SK-N-SH (cell line): Measurements from ENCODE around the gene SNTG2. TPM values are rescaled to one million over a fixed set of nuclear protein-coding genes. Genes with fewer than 3 reads are reported as not detected.

Experiments used
- CTCF ChIA-PET: fragments of 300-600, 350-600 bp; formaldehyde crosslinking; extraction: SDS; loops from one replicate; lab custom pipeline; 2021; lab: Yijun Ruan, JAX
- POLR2A ChIA-PET: fragments of 350-600 bp; sonication (Branson Sonifier 250); formaldehyde crosslinking; extraction: SDS; loops from one replicate; lab custom pipeline; 2020; ENCODE audit warnings: antibody characterized with exemption, inconsistent platforms; lab: Yijun Ruan, JAX
- DNase-seq: peaks from one replicate; pipeline ENCODE4 v3.0.0; 2012
- H2AFZ ChIP-seq: fragments of 200-600 bp; sonication (generic); 2 replicates; pipeline ENCODE4 v1.8.1; 2016; ENCODE audit warnings: antibody characterized with exemption, mild to moderate bottlenecking, low read depth
- H3F3A ChIP-seq: fragments of 200-600 bp; sonication (generic); replicated peaks from 2 replicates; pipeline ENCODE3; 2016; ENCODE audit warnings: antibody characterized with exemption, mild to moderate bottlenecking; ENCODE audit not compliant: insufficient read depth
- H3K27ac ChIP-seq, 2 experiments: fragments of 200-500 bp in 1 of 2; fragments of 200-600 bp in 1 of 2; sonication (Bioruptor generic) in 1 of 2; sonication (generic), shearing (Covaris generic) in 1 of 2; 2 replicates each; pipeline versions ENCODE4 v1.5.1 to v1.6.1; 2014 to 2016; ENCODE audit warnings: low read depth in 2 of 2, inconsistent platforms in 1 of 2, low read length in 1 of 2, mild to moderate bottlenecking in 1 of 2, mixed read lengths in 1 of 2
- H3K27me3 ChIP-seq: fragments of 200-600 bp; sonication (generic), shearing (Covaris generic); 2 replicates; pipeline ENCODE4 v1.6.1; 2016; ENCODE audit warnings: mixed run types; ENCODE audit not compliant: insufficient read depth
- H3K36me3 ChIP-seq, 2 experiments: fragments of 200-500 bp in 1 of 2; fragments of 200-600 bp in 1 of 2; sonication (Bioruptor generic) in 1 of 2; sonication (generic) in 1 of 2; replicated peaks in 1 of 2; 2 replicates each; pipeline versions ENCODE3 to v1.5.1; 2014 to 2016; ENCODE audit warnings: low read length in 1 of 2, mild to moderate bottlenecking in 1 of 2; ENCODE audit not compliant: insufficient read depth in 2 of 2, control insufficient read depth in 1 of 2
- H3K4me1 ChIP-seq, 2 experiments: fragments of 200-500 bp in 1 of 2; fragments of 200-600 bp in 1 of 2; sonication (Bioruptor generic) in 1 of 2; sonication (generic), shearing (Covaris generic) in 1 of 2; 2 replicates each; pipeline versions ENCODE4 v1.5.1 to v1.6.1; 2014 to 2016; ENCODE audit warnings: low read depth in 1 of 2, low read length in 1 of 2, mixed run types in 1 of 2; ENCODE audit not compliant: insufficient read depth in 2 of 2, control insufficient read depth in 1 of 2
- H3K4me2 ChIP-seq: fragments of 200-600 bp; sonication (generic), shearing (Covaris generic); 2 replicates; pipeline ENCODE4 v1.6.1; 2017; ENCODE audit warnings: mixed run types
- H3K4me3 ChIP-seq, 2 experiments: fragments of 200-500 bp in 1 of 2; fragments of 200-600 bp in 1 of 2; sonication (Bioruptor generic) in 1 of 2; sonication (generic), shearing (Covaris generic) in 1 of 2; 2 replicates each; pipeline versions ENCODE4 v1.5.1 to v1.8.1; 2014 to 2016; ENCODE audit warnings: low read depth in 2 of 2, inconsistent platforms in 1 of 2, low read length in 1 of 2, mild to moderate bottlenecking in 1 of 2, mixed read lengths in 1 of 2, moderate library complexity in 1 of 2
- H3K79me2 ChIP-seq: fragments of 200-600 bp; sonication (generic); 2 replicates; pipeline ENCODE4 v1.8.1; 2017; ENCODE audit warnings: mild to moderate bottlenecking; ENCODE audit not compliant: insufficient read depth
- H3K9ac ChIP-seq: fragments of 200-600 bp; sonication (generic); 2 replicates; pipeline ENCODE4 v1.6.1; 2017; ENCODE audit warnings: mixed run types
- H3K9me2 ChIP-seq: fragments of 200-600 bp; sonication (generic); 2 replicates; pipeline ENCODE4 v1.6.1; 2017; ENCODE audit warnings: mixed run types
- H3K9me3 ChIP-seq: fragments of 200-600 bp; sonication (generic); 2 replicates; pipeline ENCODE4 v1.6.1; 2017; ENCODE audit warnings: mixed run types, mild to moderate bottlenecking, moderate library complexity
- H4K20me1 ChIP-seq: fragments of 200-600 bp; sonication (generic); 2 replicates; pipeline ENCODE4 v1.6.1; 2017; ENCODE audit warnings: mild to moderate bottlenecking, mixed run types; ENCODE audit not compliant: insufficient read depth
- CHD2 ChIP-seq: fragments of 150-350 bp; IDR thresholded peaks from 2 replicates; pipeline ENCODE4 v1.6.1; 2018; ENCODE audit warnings: low read length; ENCODE audit not compliant: partially characterized antibody
- ELF1 ChIP-seq: IDR thresholded peaks from 2 replicates; pipeline ENCODE4 v1.4.0; 2012
- EZH2phosphoT487 ChIP-seq: fragments of 200-600 bp; sonication (generic); IDR thresholded peaks from 2 replicates; pipeline ENCODE4 v1.6.1; 2017; ENCODE audit warnings: low read depth, mixed run types, mild to moderate bottlenecking, antibody characterized with exemption, moderate library complexity, borderline replicate concordance
- GATA2 ChIP-seq: sonication (generic); formaldehyde crosslinking; IDR thresholded peaks from 2 replicates; pipeline ENCODE4 v1.5.0; 2020; ENCODE audit warnings: mild to moderate bottlenecking, missing genetic modification reagents
- MEF2A ChIP-seq: IDR thresholded peaks from 2 replicates; pipeline ENCODE4 v1.4.0; 2012; ENCODE audit warnings: low read depth, borderline replicate concordance
- MXI1 ChIP-seq: IDR thresholded peaks from 2 replicates; pipeline ENCODE4 v1.6.1; 2012; ENCODE audit warnings: mild to moderate bottlenecking, low read depth, low read length, improper control_type of control experiment
- NRF1 ChIP-seq: IDR thresholded peaks from 2 replicates; pipeline ENCODE4 v1.6.1; 2012; ENCODE audit warnings: low read depth, mild to moderate bottlenecking, low read length
- RAD21 ChIP-seq: IDR thresholded peaks from 2 replicates; pipeline ENCODE4 v1.6.1; 2012; ENCODE audit warnings: mild to moderate bottlenecking, low read length
- RCOR1 ChIP-seq: fragments of 150-350 bp; IDR thresholded peaks from 2 replicates; pipeline ENCODE4 v1.6.1; 2017; ENCODE audit warnings: antibody characterized with exemption, low read length
- RXRA ChIP-seq: IDR thresholded peaks from 2 replicates; pipeline ENCODE4 v1.4.0; 2012; ENCODE audit warnings: low read depth, mild to moderate bottlenecking, borderline replicate concordance
- SMC3 ChIP-seq: IDR thresholded peaks from 2 replicates; pipeline ENCODE4 v1.6.1; 2012; ENCODE audit warnings: low read depth, low read length, improper control_type of control experiment
- TAF1 ChIP-seq: IDR thresholded peaks from 2 replicates; pipeline ENCODE4 v1.6.1; 2012; ENCODE audit warnings: low read depth, mild to moderate bottlenecking, low read length, moderate library complexity, borderline replicate concordance
- USF1 ChIP-seq: IDR thresholded peaks from 2 replicates; pipeline ENCODE4 v1.4.0; 2012; ENCODE audit warnings: low read depth, borderline replicate concordance
- USF2 ChIP-seq: fragments of 150-350 bp; IDR thresholded peaks from 2 replicates; pipeline ENCODE4 v1.6.1; 2017; ENCODE audit warnings: antibody characterized with exemption, low read length, low read depth, borderline replicate concordance
- YY1 ChIP-seq: IDR thresholded peaks from 2 replicates; pipeline ENCODE4 v1.4.0; 2012; ENCODE audit warnings: low read depth, mild to moderate bottlenecking
- ZBTB33 ChIP-seq: IDR thresholded peaks from 2 replicates; pipeline ENCODE4 v1.4.0; 2012; ENCODE audit warnings: low read depth, borderline replicate concordance
- WGBS: methylation state at CpG from one replicate; pipeline ENCODE4 v1.1.6; 2017; ENCODE audit warnings: low lambda C conversion rate; 5-methylcytosine and 5-hydroxymethylcytosine counted together
- polyA plus RNA-seq, 3 experiments: library from polyadenylated mRNA; depleted of rRNA; stranded (reverse); fragments of >200 nt; gene quantifications; 2 replicates each; pipeline ENCODE4 v1.2.3, GENCODE V29; 2012
- TF ChIP-seq, protein P1 (sequence below): IDR thresholded peaks from 2 replicates; pipeline ENCODE4; 2012
- TF ChIP-seq, protein P2 (sequence below): fragments of 200-600 bp; sonication (generic); IDR thresholded peaks from 2 replicates; pipeline ENCODE4 v1.6.1; 2017; ENCODE audit warnings: antibody characterized with exemption, mild to moderate bottlenecking, moderate library complexity
- TF ChIP-seq, protein P3 (sequence below): fragments of 150-350 bp; IDR thresholded peaks from 2 replicates; pipeline ENCODE4 v1.6.1; 2016; ENCODE audit warnings: mild to moderate bottlenecking, low read depth, low read length

SNTG2 gene
- polyA plus RNA-seq, 1 of the 3 experiments (the other 2 are of a cell fraction) = not detected

DNA sequence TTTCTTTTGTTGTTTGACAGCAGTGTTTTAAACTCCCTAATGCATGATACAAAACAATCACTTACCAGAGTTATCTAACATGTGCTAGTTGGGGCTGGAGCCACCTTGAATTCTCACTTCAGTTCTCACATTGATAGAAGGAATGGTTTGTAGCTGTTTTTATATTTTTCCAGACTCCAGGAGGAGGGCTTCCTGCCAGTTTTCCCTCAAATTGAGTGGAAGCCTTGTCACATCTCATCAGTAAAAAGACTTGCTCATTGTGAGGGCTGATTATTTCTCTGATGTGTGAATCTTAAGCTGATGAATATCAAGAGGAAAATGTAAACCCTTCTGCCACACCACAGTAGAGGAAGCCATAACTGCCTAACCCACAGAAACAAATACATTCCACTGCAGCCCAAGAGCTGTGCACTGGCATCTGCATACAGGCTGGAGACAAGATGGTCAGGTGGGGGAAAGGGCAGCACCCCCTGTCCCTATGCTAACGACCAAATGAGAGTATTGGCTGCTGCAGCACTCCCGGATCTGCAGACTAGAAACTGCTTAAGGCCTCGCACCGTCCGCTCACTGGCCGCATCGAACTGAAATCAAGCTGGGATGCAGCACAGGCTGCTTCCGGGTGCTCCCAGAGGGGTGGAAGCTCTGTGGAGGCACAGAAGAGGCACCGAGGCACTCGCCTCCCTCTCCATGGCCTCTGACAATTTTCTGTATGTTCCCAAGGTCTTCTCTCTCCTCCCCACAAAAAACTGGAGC, 388.9 kb downstream of the SNTG2 start:
- ChIA-PET CTCF (interaction anchor here (0.9 to 1.6 kb wide), 2 partner anchors 10 to 203 kb away, joined by 3 to 5 read pairs; no protein-coding TSS in a partner anchor), POLR2A (no interaction called here)
- Histone ChIP-seq H3K27ac (no peak overlapping the region), H2AFZ (no peak overlapping the region), H3F3A (no peaks in the 10 kb centered on the region), H3K9me3 (no peaks in the 10 kb centered on the region), H3K79me2 (no peaks in the 10 kb centered on the region), H3K36me3 (no peaks in the 10 kb centered on the region), H3K4me2 (no peak overlapping the region), H3K4me3 (no peak overlapping the region), H3K9me2 (no peaks in the 10 kb centered on the region), H3K4me1 (no peaks in the 10 kb centered on the region; a peak in 1 of 4 replicates), H4K20me1 (no peaks in the 10 kb centered on the region), H3K27me3 (no peaks in the 10 kb centered on the region), H3K9ac (no peak overlapping the region)
- TF ChIP-seq, protein P1, sequence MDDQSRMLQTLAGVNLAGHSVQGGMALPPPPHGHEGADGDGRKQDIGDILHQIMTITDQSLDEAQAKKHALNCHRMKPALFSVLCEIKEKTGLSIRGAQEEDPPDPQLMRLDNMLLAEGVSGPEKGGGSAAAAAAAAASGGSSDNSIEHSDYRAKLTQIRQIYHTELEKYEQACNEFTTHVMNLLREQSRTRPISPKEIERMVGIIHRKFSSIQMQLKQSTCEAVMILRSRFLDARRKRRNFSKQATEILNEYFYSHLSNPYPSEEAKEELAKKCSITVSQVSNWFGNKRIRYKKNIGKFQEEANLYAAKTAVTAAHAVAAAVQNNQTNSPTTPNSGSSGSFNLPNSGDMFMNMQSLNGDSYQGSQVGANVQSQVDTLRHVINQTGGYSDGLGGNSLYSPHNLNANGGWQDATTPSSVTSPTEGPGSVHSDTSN = no peak
- TF ChIP-seq MXI1 (no peak), CHD2 (no peak), RAD21 (no peak), RCOR1 (no peak), NRF1 (no peak), USF2 (no peak), MEF2A (no peak), ELF1 (no peak), TAF1 (no peak), GATA2 (CRISPR knock-in tag) (no peak), YY1 (no peak), ZBTB33 (no peak), RXRA (no peak), USF1 (no peak), SMC3 (no peak), EZH2phosphoT487 (no peak)
- TF ChIP-seq, protein P2, sequence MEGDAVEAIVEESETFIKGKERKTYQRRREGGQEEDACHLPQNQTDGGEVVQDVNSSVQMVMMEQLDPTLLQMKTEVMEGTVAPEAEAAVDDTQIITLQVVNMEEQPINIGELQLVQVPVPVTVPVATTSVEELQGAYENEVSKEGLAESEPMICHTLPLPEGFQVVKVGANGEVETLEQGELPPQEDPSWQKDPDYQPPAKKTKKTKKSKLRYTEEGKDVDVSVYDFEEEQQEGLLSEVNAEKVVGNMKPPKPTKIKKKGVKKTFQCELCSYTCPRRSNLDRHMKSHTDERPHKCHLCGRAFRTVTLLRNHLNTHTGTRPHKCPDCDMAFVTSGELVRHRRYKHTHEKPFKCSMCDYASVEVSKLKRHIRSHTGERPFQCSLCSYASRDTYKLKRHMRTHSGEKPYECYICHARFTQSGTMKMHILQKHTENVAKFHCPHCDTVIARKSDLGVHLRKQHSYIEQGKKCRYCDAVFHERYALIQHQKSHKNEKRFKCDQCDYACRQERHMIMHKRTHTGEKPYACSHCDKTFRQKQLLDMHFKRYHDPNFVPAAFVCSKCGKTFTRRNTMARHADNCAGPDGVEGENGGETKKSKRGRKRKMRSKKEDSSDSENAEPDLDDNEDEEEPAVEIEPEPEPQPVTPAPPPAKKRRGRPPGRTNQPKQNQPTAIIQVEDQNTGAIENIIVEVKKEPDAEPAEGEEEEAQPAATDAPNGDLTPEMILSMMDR = no peak
- TF ChIP-seq, protein P3, sequence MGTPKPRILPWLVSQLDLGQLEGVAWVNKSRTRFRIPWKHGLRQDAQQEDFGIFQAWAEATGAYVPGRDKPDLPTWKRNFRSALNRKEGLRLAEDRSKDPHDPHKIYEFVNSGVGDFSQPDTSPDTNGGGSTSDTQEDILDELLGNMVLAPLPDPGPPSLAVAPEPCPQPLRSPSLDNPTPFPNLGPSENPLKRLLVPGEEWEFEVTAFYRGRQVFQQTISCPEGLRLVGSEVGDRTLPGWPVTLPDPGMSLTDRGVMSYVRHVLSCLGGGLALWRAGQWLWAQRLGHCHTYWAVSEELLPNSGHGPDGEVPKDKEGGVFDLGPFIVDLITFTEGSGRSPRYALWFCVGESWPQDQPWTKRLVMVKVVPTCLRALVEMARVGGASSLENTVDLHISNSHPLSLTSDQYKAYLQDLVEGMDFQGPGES = no peak
- DNase-seq = no peak
- 42% methylated on average over 10 of the region's 10 CpGs for WGBS
